22Rv1 (cell line): ENCODE measurements around the gene GBA3.

Experiments
- CTCF ChIP-seq: fragments of 450-650 bp; IDR thresholded peaks from 2 replicates; pipeline ENCODE4 v1.5.1; 2017; ENCODE audit warnings: mild to moderate bottlenecking
- ZFX ChIP-seq: fragments of 450-650 bp; IDR thresholded peaks from 2 replicates; pipeline ENCODE4 v1.6.1; 2017; ENCODE audit warnings: antibody characterized with exemption, borderline replicate concordance

- TF ChIP-seq CTCF: no peak
- TF ChIP-seq ZFX: no peak
Measured at GRCh38 chr4:22707390-22707789, 14.7 kb downstream of the GBA3 start.
